Tongue (tissue), 2 donors: ENCODE results near the gene TBC1D22A. TPM values are rescaled to one million over a fixed set of nuclear protein-coding genes. Genes with fewer than 3 reads are reported as not detected.
"Not testable (repeated sequence)": the region's sequence is repeated elsewhere in the genome, so short reads cannot be mapped to it uniquely, and the experiment has no call there.

ENCODE experiments used
- DNase-seq: peaks from one replicate; pipeline ENCODE4 v3.0.0-alpha.2; 2015
- total RNA-seq: library from RNA; depleted of rRNA; stranded (reverse); fragments of >200 nt; gene quantifications from one replicate; pipeline ENCODE4 v1.2.3, GENCODE V29; 2014

Gene TBC1D22A
- total RNA-seq, 1 donor from 2014 or later, result 14.3 TPM

DNA sequence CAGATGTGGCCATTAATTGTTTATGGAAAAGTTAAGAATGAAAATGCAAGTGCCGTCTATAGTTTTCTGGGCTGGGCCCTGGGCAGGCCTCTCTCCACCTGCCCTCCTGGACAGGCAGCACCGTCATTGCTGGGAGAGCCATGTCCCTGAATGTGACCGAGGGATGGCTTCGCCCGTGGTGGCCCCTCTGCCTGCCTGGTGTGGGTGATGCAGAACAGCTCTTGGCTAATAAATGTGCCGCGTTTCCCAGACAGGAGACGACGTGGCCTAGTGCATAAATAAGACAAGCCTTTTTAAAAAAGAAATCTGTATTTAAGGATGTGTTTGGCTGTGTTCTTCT lies 407.3 kb downstream of the TBC1D22A start:
- DNase-seq, result no peak

- DNase-seq, result not testable (repeated sequence)
These were observed 408.3 kb downstream of the TBC1D22A start for GRCh38 chr22:47170511-47171440.

GRCh38 chr22:47171441-47172221 lies 409.2 kb downstream of the TBC1D22A start:
- DNase-seq, result no peak

GRCh38 chr22:47172771-47173534 lies 410.5 kb downstream of the TBC1D22A start:
- no peak for DNase-seq

- no peak for DNase-seq
These were observed 411.1 kb downstream of the TBC1D22A start for GRCh38 chr22:47173535-47174021.

- no peak for DNase-seq
These were observed 411.6 kb downstream of the TBC1D22A start for GRCh38 chr22:47174096-47174495.

DNA sequence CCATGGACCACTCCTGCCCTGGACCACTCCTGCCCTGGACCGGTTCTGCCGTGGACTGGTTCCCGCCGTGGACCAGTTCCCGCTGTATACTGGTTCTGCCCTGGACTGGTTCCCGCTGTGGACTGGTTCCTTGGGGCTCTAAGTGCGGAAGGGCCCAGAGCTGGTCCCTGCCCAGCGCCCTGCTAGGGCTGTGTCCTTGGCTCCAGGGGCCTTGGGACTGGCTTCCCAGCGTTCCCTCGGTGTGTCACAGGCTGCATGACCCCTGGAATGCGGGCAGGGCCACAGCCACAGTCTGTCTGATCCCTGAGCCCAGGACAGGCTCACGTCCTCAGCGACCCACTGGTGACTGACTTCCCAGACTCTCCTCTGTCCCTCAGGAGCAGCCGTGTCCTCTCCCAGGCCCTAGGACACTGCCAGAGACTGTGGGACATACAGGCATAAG lies 412.2 kb downstream of the TBC1D22A start:
- DNase-seq, result no peak

DNA sequence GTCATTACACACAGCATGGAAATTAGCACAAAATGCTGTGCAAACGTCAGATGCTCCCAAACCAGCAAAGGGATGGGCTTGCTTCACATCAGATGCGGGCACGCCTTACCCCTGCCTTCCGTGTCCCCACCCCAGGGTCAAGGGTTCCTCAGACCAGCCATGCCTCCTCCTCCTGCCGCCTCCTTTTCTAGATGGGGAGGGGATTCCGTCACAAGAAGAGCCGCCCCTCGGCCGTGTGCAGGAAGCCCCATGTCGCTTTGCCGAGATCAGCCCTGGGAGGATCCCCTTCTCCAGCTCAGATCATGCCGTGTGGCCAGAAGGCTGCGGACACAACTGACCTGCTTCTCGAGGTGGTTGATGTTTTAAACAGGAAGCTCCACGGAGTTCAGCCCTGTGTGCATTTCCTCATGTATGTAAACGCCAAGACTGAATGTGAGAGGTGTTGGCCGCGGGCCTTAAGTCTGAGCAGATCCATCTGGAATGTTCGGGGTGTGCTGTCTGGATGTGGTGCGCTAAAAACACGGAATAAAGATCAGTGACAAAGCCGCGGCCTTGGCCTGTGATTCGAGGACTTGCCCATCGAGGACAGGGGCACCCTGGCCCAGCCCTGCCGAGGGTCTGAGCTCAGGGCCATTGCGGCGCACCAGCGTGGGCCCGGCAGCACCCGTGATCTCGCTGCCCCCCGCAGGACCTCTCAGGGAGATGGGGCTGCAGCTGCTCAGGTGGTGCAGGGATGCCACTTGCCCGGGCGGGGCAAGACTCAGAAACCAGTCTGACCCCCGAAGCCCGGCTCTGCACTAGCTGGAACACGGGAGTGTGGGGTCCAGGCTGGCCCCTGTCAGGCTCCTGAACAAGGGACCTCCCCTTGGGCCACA lies 412.9 kb downstream of the TBC1D22A start:
- DNase-seq, result peak; percentile 72

- no peak for DNase-seq
These were observed 413.6 kb downstream of the TBC1D22A start for GRCh38 chr22:47176026-47176389.

- no peak for DNase-seq
These were observed 414.3 kb downstream of the TBC1D22A start for GRCh38 chr22:47176573-47177333.

- no peak for DNase-seq
These were observed 414.9 kb downstream of the TBC1D22A start for GRCh38 chr22:47177334-47177815.

DNA sequence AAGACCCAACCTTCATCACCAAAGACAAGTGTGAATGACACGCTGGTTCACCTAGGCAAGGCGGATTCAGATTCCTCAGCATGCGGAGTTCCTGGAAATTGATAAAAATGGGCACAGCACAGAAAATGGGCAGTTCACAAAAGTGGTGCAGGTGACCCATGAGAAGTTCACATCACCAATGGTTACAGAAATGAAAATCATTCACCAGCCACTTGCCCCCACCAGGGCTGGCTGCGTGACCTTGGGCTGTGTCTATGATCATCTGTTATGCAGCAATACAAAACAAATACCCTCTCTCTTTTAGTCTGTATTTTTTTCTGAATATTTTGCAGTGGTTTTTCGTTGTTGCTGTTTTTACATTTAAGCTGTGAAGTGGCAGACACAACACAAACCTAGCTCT lies 415.9 kb downstream of the TBC1D22A start:
- no peak for DNase-seq

DNA sequence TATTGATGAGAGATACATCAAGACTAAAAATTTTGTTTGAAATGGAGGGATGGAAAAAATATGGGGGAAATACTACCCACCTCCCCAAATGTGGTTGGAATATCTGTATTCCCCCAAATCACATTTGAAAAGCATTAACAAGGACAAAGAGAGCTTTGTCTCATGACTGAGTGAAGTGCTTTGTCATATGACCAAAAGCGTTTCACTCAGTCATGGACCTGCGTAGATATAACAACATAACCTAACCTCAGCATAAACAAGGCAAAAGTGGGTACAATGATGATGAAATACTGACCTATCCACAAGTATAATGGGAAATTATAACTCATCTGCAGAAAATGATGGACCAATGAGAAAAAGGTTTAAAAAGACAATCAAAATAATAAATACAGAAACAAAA lies 418.3 kb downstream of the TBC1D22A start:
- no peak for DNase-seq

GRCh38 chr22:47187176-47187957 lies 424.9 kb downstream of the TBC1D22A start:
- DNase-seq, result no peak

DNA sequence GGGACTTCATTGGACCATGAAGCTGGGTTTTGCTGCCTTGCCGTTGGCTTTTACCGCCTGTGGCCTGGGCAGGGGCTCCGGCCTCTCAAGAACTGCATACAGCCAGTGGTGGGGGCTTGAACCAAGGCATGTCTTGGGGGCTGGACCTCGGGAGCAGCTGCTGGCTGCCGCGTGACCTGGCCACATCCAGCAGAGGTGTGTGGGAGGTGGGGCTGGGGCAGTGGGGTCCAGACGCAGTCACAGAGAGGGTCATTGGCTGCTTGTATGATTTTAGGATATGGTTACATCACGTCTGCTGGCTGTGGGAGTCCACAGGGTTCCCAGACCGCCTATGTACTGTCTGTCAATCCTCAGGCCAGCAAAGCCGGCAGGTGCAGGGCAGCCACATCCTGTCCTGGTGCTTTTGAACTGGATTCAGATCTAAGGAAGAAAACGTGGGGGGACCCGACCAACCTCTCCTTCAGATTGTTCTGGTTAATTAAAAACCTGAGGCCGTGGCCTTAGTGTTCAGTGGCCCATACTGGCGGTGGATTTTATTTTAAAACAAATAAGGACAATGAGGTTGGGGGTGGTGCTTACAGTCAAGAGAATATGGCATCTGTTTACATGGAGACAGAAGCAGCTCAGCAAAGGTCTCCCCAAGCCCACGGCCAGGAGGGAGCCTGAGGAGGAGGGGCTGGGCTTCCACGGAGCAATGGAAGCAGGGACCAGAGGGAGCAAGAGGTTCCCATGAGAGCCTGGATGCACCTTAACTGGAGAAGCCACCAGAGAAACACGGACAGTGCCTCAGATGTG lies 426.0 kb downstream of the TBC1D22A start:
- DNase-seq, result no peak

GRCh38 chr22:47189056-47189916 lies 426.8 kb downstream of the TBC1D22A start:
- DNase-seq, result no peak

DNA sequence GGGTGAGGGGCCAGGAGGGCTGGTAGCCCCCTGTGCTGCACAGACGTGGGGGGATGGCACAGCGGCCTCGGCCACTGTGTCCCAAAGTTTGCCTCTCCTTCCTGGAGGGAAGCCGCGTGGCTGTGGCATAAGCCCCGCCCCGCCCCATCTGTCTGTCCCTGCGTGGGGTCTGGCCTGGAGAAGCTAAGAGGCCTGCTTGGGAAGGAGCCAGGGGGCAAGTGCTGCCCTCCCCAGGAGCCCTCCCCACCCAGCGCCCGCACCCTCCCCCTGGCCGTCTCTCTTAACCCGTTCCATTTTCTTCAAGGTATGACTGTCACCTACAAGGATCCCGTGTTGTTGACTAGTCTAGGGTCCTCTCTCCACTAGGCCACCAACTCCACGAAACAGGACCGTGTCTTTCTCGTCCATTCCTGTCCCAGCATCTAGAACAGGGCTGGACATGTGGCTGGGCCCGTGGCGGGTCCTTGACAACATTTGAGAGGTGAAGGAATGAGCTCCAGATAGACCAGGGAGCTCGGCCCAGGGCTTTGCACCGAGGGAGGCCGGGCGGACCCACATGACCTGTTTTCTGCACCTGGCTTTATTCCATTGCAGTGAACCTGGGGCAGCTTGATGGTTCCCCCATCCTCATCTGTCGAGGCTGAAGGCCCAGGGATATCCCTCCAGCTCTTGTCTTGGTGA lies 428.0 kb downstream of the TBC1D22A start:
- DNase-seq, result no peak
